ENCODE results near the gene DSCAML1.

DNA sequence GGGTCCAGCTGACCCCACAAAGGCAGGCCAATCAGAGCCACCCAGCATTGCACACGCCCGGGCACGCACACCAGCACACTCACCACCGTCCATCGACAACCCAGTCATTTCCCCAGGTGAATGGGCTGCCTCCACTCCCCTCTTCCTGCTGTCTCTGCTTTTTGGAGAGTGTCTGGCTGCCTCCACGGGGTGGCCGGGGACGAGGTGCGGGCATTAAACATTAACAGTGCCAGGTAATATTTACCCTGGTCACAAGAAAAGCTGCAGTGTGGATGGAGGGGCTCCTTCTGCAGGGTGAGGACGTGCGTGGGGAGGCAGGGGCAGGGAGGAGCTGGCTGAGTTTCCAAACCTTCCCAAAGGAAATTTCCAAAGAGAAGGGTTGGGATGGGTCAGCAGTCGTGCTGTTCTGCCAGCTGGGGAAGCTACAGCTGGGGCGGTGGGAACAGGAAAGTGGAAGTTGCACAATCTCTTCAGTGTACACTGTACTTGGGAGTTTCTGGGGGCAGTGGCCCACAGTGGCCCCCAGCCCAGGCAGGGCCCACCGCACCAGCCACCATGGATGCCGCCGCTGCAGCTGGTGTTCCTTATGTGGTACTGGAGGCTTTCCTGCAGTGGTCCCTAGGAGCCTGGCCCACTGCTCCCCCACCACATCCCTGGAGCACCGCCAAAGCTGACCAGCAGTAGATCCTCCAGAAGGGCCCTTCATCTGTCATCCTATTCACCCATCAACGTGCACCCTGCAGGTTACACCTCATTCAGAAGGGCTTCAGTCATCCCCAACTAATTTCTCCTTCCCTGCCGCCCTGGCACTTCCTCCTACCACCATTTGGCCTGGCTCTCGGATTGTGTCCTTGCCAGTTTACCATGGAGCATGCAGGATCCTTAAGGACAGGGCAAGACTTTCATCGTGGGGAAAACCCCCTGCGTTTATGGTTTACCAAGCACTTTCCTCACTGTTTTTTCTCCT is 27.8 kb upstream of the DSCAML1 start, which contains the start of gene FXYD2:
- TF ChIP-seq BRCA1 (IDR thresholded peaks at IDR 0.05) = no peak
- TF ChIP-seq BRCA1 (CRISPR knock-in tag; IDR thresholded peaks at IDR 0.05) = no peak
- no peak for TF ChIP-seq TBP (optimal IDR thresholded peaks at IDR 0.05; ENCODE audit: low read depth, low read length)
- TF ChIP-seq, protein P1, sequence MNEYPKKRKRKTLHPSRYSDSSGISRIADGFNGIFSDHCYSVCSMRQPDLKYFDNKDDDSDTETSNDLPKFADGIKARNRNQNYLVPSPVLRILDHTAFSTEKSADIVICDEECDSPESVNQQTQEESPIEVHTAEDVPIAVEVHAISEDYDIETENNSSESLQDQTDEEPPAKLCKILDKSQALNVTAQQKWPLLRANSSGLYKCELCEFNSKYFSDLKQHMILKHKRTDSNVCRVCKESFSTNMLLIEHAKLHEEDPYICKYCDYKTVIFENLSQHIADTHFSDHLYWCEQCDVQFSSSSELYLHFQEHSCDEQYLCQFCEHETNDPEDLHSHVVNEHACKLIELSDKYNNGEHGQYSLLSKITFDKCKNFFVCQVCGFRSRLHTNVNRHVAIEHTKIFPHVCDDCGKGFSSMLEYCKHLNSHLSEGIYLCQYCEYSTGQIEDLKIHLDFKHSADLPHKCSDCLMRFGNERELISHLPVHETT (CRISPR knock-in tag; conservative IDR thresholded peaks at IDR 0.05 in 1 of 2, IDR thresholded peaks at IDR 0.05 in 1 of 2) = no peak
- TF ChIP-seq EP300 (IDR thresholded peaks at IDR 0.05; ENCODE audit: low read length) = no peak
- no peak for TF ChIP-seq HMG20B (CRISPR knock-in tag; IDR thresholded peaks at IDR 0.05)
- peak; percentile 72 for TF ChIP-seq CEBPB (tag; IDR thresholded peaks at IDR 0.05)

Measured in K562 (cell line).